Transverse colon (tissue), 4 donors: ENCODE data around the gene NDUFC2.

Experiments used
- EP300 ChIP-seq: sonication (generic); formaldehyde crosslinking; IDR thresholded peaks from one replicate; pipeline ENCODE4 v1.6.1; 2017; ENCODE audit warnings: antibody characterized with exemption, low read depth
- POLR2A ChIP-seq: fragments of 450-650 bp; IDR thresholded peaks from one replicate; pipeline ENCODE4 v1.6.1; 2016; ENCODE audit warnings: antibody characterized with exemption, mild to moderate bottlenecking, moderate library complexity
- POLR2AphosphoS5 ChIP-seq, 3 donors: sonication (generic); formaldehyde crosslinking; IDR thresholded peaks; one replicate each; pipeline ENCODE4 v1.6.1; 2016; ENCODE audit warnings: antibody characterized with exemption in 3 of 3
- TF ChIP-seq, protein P1 (sequence below), 5 experiments: fragments of 200-600 bp in 3 of 5; fragments of 450-650 bp in 2 of 5; sonication (generic) in 3 of 5; IDR thresholded peaks; 1 replicate in 2 of 5; 2 replicates in 3 of 5; pipeline ENCODE4 v1.5.1; 2016 to 2017; ENCODE audit warnings: antibody characterized with exemption in 5 of 5, inconsistent platforms in 3 of 5, mild to moderate bottlenecking in 2 of 5, moderate library complexity in 1 of 5

DNA sequence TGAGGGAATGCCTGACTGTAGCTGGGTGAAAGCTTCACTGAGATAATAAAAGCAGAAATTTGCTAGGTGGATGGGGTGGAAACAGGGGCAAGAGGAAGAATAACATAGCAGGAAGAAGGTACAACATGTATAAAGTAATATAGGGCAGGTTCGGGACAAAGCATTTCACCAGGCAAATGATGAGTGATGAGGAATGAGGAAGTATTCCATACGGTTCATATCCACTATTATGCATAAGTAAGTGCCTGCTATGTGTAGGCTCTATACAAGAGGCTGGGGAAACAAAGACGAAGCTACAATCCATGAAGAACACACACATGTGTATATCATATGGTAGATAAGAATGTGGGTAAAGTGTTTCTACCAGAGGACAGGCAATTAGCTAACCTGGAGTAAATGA lies 7.9 kb downstream of the NDUFC2 start:
- TF ChIP-seq POLR2AphosphoS5 (IDR thresholded peaks at IDR 0.05) = no peak
- TF ChIP-seq, protein P1, sequence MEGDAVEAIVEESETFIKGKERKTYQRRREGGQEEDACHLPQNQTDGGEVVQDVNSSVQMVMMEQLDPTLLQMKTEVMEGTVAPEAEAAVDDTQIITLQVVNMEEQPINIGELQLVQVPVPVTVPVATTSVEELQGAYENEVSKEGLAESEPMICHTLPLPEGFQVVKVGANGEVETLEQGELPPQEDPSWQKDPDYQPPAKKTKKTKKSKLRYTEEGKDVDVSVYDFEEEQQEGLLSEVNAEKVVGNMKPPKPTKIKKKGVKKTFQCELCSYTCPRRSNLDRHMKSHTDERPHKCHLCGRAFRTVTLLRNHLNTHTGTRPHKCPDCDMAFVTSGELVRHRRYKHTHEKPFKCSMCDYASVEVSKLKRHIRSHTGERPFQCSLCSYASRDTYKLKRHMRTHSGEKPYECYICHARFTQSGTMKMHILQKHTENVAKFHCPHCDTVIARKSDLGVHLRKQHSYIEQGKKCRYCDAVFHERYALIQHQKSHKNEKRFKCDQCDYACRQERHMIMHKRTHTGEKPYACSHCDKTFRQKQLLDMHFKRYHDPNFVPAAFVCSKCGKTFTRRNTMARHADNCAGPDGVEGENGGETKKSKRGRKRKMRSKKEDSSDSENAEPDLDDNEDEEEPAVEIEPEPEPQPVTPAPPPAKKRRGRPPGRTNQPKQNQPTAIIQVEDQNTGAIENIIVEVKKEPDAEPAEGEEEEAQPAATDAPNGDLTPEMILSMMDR (IDR thresholded peaks at IDR 0.05) = no peak
- no peak for TF ChIP-seq POLR2A
- no peak for TF ChIP-seq EP300
